HepG2 (cell line): Measurements from ENCODE around the gene NAP1L4.

Source experiments
- ATF2 ChIP-seq: sonication (generic); formaldehyde crosslinking; IDR thresholded peaks from 2 replicates; pipeline ENCODE4 v1.4.0; 2020; ENCODE audit warnings: missing genetic modification reagents
- CTCF ChIP-seq: sonication (generic); formaldehyde crosslinking; IDR thresholded peaks from 2 replicates; pipeline ENCODE4 v1.5.0; 2020; ENCODE audit warnings: mild to moderate bottlenecking, missing genetic modification reagents, moderate library complexity
- PBX2 ChIP-seq: IDR thresholded peaks from 2 replicates; pipeline ENCODE4 v1.6.1; 2016; ENCODE audit warnings: control low read depth
- PCBP1 ChIP-seq: fragments of 200-400 bp; formaldehyde crosslinking; IDR thresholded peaks from 2 replicates; pipeline ENCODE4 v1.6.1; 2017; ENCODE audit warnings: mild to moderate bottlenecking, low read depth, low read length, borderline replicate concordance
- RFXAP ChIP-seq: sonication (generic); formaldehyde crosslinking; IDR thresholded peaks from 2 replicates; pipeline ENCODE4 v1.4.0; 2020; ENCODE audit warnings: missing genetic modification reagents, borderline replicate concordance
- ZNF263 ChIP-seq: sonication (generic); formaldehyde crosslinking; IDR thresholded peaks from 2 replicates; pipeline ENCODE4 v1.4.0; 2020; ENCODE audit warnings: missing genetic modification reagents
- ZNF766 ChIP-seq: sonication (generic); formaldehyde crosslinking; IDR thresholded peaks from 2 replicates; pipeline ENCODE4 v1.5.0; 2020; ENCODE audit warnings: missing genetic modification reagents, borderline replicate concordance
- ZNF781 ChIP-seq: sonication (generic); formaldehyde crosslinking; IDR thresholded peaks from 2 replicates; pipeline ENCODE4 v1.5.1; 2020; ENCODE audit warnings: borderline replicate concordance, mild to moderate bottlenecking, missing genetic modification reagents; ENCODE audit errors: not compliant biosample characterization
- ZNF816 ChIP-seq: sonication (generic); formaldehyde crosslinking; IDR thresholded peaks from 2 replicates; pipeline ENCODE4 v1.8.0; 2022; ENCODE audit warnings: missing genetic modification reagents, mild to moderate bottlenecking, borderline replicate concordance

- TF ChIP-seq ZNF263 (CRISPR knock-in tag) (no peak), CTCF (no peak), PCBP1 (no peak), ATF2 (CRISPR knock-in tag) (no peak), RFXAP (CRISPR knock-in tag) (no peak), ZNF781 (CRISPR knock-in tag) (no peak), ZNF816 (no peak), PBX2 (no peak), ZNF766 (CRISPR knock-in tag) (no peak)
Measured at GRCh38 chr11:2898366-2899079, 93.6 kb downstream of the NAP1L4 start.
